ENCODE measurements around the gene THAP11. TPM values are rescaled to one million over a fixed set of nuclear protein-coding genes. Genes with fewer than 3 reads are reported as not detected.

THAP11 gene
- total RNA-seq, 1 experiment from 2014 or later = 67.0 TPM

Other genes with a start within 250 kb of the THAP11 start
- 3.6 and 6.4 TPM in 2 replicates for gene CARMIL2, start 197.2 kb upstream of the THAP11 start, total RNA-seq (2014; rRNA removed; shearing (Covaris generic))
- gene ACD, start 182.1 kb upstream of the THAP11 start, total RNA-seq (2014; rRNA removed; shearing (Covaris generic)) = 44.9 and 52.2 TPM in 2 replicates
- gene PARD6A, start 181.4 kb upstream of the THAP11 start, total RNA-seq (2014; rRNA removed; shearing (Covaris generic)) = 5.5 and 6.8 TPM in 2 replicates
- 7.0 and 12.3 TPM in 2 replicates for gene ENKD1, start 175.6 kb upstream of the THAP11 start, total RNA-seq (2014; rRNA removed; shearing (Covaris generic))
- gene C16orf86, start 175.5 kb upstream of the THAP11 start, total RNA-seq (2014; rRNA removed; shearing (Covaris generic)) = 8.5 and 9.0 TPM in 2 replicates
- 25.3 and 26.2 TPM in 2 replicates for gene GFOD2, start 123.0 kb upstream of the THAP11 start, total RNA-seq (2014; rRNA removed; shearing (Covaris generic))
- 7.2 and 7.3 TPM in 2 replicates for gene RANBP10, start 35.8 kb upstream of the THAP11 start, total RNA-seq (2014; rRNA removed; shearing (Covaris generic))
- 0.15 and 0.21 TPM in 2 replicates for gene TSNAXIP1, start 35.4 kb upstream of the THAP11 start, total RNA-seq (2014; rRNA removed; shearing (Covaris generic))
- gene NUTF2, start 4.6 kb downstream of the THAP11 start, total RNA-seq (2014; rRNA removed; shearing (Covaris generic)) = 295 and 340 TPM in 2 replicates
- gene CENPT, start 5.4 kb downstream of the THAP11 start, total RNA-seq (2014; rRNA removed; shearing (Covaris generic)) = 34.9 and 43.7 TPM in 2 replicates
- gene EDC4, start 30.7 kb downstream of the THAP11 start, total RNA-seq (2014; rRNA removed; shearing (Covaris generic)) = 88.0 and 96.6 TPM in 2 replicates
- gene NRN1L, start 42.6 kb downstream of the THAP11 start, total RNA-seq (2014; rRNA removed; shearing (Covaris generic)) = 5.3 and 7.6 TPM in 2 replicates
- 18.8 and 20.1 TPM in 2 replicates for gene PSKH1, start 50.9 kb downstream of the THAP11 start, total RNA-seq (2014; rRNA removed; shearing (Covaris generic))
- 2.4 and 3.7 TPM in 2 replicates for gene CTRL, start 89.5 kb downstream of the THAP11 start, total RNA-seq (2014; rRNA removed; shearing (Covaris generic))
- 28.7 and 36.6 TPM in 2 replicates for gene PSMB10, start 94.5 kb downstream of the THAP11 start, total RNA-seq (2014; rRNA removed; shearing (Covaris generic))
- gene LCAT, start 101.8 kb downstream of the THAP11 start, total RNA-seq (2014; rRNA removed; shearing (Covaris generic)) = 5.2 and 6.7 TPM in 2 replicates
- gene SLC12A4, start 126.3 kb downstream of the THAP11 start, total RNA-seq (2014; rRNA removed; shearing (Covaris generic)) = 43.2 and 56.6 TPM in 2 replicates
- gene DPEP3, start 138.2 kb downstream of the THAP11 start, total RNA-seq (2014; rRNA removed; shearing (Covaris generic)) = 0.03 and 0.48 TPM in 2 replicates
- gene DPEP2, start 157.2 kb downstream of the THAP11 start, total RNA-seq (2014; rRNA removed; shearing (Covaris generic)) = 0.33 TPM in 1 of 2 replicates, not detected in the other
- not detected in 2 replicates for gene DPEP2NB, start 173.6 kb downstream of the THAP11 start, total RNA-seq (2014; rRNA removed; shearing (Covaris generic))
- 19.4 and 26.4 TPM in 2 replicates for gene DDX28, start 180.9 kb downstream of the THAP11 start, total RNA-seq (2014; rRNA removed; shearing (Covaris generic))
- gene DUS2, start 181.0 kb downstream of the THAP11 start, total RNA-seq (2014; rRNA removed; shearing (Covaris generic)) = 46.9 and 54.9 TPM in 2 replicates
- 22.9 and 27.7 TPM in 2 replicates for gene NFATC3, start 243.1 kb downstream of the THAP11 start, total RNA-seq (2014; rRNA removed; shearing (Covaris generic))